ENCODE data around the gene GDPD3. TPM values are rescaled to one million over a fixed set of nuclear protein-coding genes. Genes with fewer than 3 reads are reported as not detected.

The GDPD3 gene
- total and polyA plus RNA-seq, 2 of the 13 experiments (the other 11 are each of a cell fraction or from before 2014, with no cell fraction given) = 18.7 to 20.6 TPM

GRCh38 chr16:30063893-30064728 lies 49.2 kb downstream of the GDPD3 start (continued):
- no peak for TF ChIP-seq FOXK1 (CRISPR knock-in tag; IDR thresholded peaks at IDR 0.05; ENCODE audit: borderline replicate concordance, low read depth)
- 0 out of 2 replicates have a peak, but pooled peaks have one; percentile 6 for TF ChIP-seq SSRP1 (CRISPR knock-in tag; IDR thresholded peaks at IDR 0.05)
- 0 out of 2 replicates have a peak, but pooled peaks have one; percentile 43 for TF ChIP-seq KLF11 (CRISPR knock-in tag; IDR thresholded peaks at IDR 0.05)
- TF ChIP-seq CBX5 (CRISPR knock-in tag; IDR thresholded peaks at IDR 0.05; ENCODE audit: borderline replicate concordance) = peak; percentile 47; the same call in 1 of the 2 replicates
- TF ChIP-seq ZNF776 (CRISPR knock-in tag; IDR thresholded peaks at IDR 0.05) = peak; percentile 81
- TF ChIP-seq HNRNPLL (IDR thresholded peaks at IDR 0.05; ENCODE audit: low read depth, low read length, poor library complexity, severe bottlenecking) = peak; percentile 54
- no peak for TF ChIP-seq PRMT3 (CRISPR knock-in tag; IDR thresholded peaks at IDR 0.05; ENCODE audit: borderline replicate concordance, low read depth)
- TF ChIP-seq ZNF543 (CRISPR knock-in tag; IDR thresholded peaks at IDR 0.05) = no peak; the same call in none of the 2 replicates
- no peak for TF ChIP-seq RFX5 (IDR thresholded peaks at IDR 0.05; ENCODE audit: low read depth, low read length)
- TF ChIP-seq TAF1 (CRISPR knock-in tag; IDR thresholded peaks at IDR 0.05) = 0 out of 2 replicates have a peak, but pooled peaks have one; percentile 44
- no peak for TF ChIP-seq BRF2 (CRISPR knock-in tag; IDR thresholded peaks at IDR 0.05)
- 0 out of 2 replicates have a peak, but pooled peaks have one; percentile 24 for TF ChIP-seq HBP1 (CRISPR knock-in tag; IDR thresholded peaks at IDR 0.05; ENCODE audit: low read depth)
- TF ChIP-seq NRL (CRISPR knock-in tag; IDR thresholded peaks at IDR 0.05; ENCODE audit: borderline replicate concordance) = no peak
- no peak for TF ChIP-seq RFX3 (CRISPR knock-in tag; IDR thresholded peaks at IDR 0.05)
- no peak for TF ChIP-seq SUZ12 (IDR thresholded peaks at IDR 0.05; ENCODE audit: low read depth, low read length)
- TF ChIP-seq SOX5 (CRISPR knock-in tag; IDR thresholded peaks at IDR 0.05; ENCODE audit: borderline replicate concordance) = peak; percentile 18; the same call in 1 of the 2 replicates
- no peak for TF ChIP-seq CBFB (CRISPR knock-in tag; IDR thresholded peaks at IDR 0.05)
- TF ChIP-seq RARA (CRISPR knock-in tag; IDR thresholded peaks at IDR 0.05) = no peak
- peak; percentile 73; the same call in 1 of the 2 replicates for TF ChIP-seq SMAD1 (CRISPR knock-in tag; IDR thresholded peaks at IDR 0.05; ENCODE audit: borderline replicate concordance, low read depth)
- no peak for TF ChIP-seq POGK (CRISPR knock-in tag; conservative IDR thresholded peaks at IDR 0.05)
- TF ChIP-seq JUND (CRISPR knock-in tag; IDR thresholded peaks at IDR 0.05) = no peak
- no peak for TF ChIP-seq MAFK (conservative IDR thresholded peaks at IDR 0.05 in 1 of 2, IDR thresholded peaks at IDR 0.05 in 1 of 2; ENCODE audit: low read length in 2 of 2)
- no peak for TF ChIP-seq SALL2 (CRISPR knock-in tag; IDR thresholded peaks at IDR 0.05)
- TF ChIP-seq RNF2 (conservative IDR thresholded peaks at IDR 0.05; ENCODE audit: low read depth) = no peak
- no peak for TF ChIP-seq GTF3A (CRISPR knock-in tag; conservative IDR thresholded peaks at IDR 0.05)
- peak; percentile 76 for TF ChIP-seq SIN3A (IDR thresholded peaks at IDR 0.05; ENCODE audit: borderline replicate concordance, low read depth, low read length)

All from HepG2 (cell line).